Neural cell (in vitro differentiated cells): Measurements from ENCODE around the gene SND1. TPM values are rescaled to one million over a fixed set of nuclear protein-coding genes. Genes with fewer than 3 reads are reported as not detected.

Experiments
- H2AFZ ChIP-seq: fragments of 200-600, 300-800 bp; sonication (generic), shearing (Covaris generic); 2 replicates; pipeline ENCODE4 v1.6.0; 2014; ENCODE audit warnings: low read depth, mild to moderate bottlenecking, antibody characterized with exemption, low read length, moderate library complexity
- H3F3A ChIP-seq: fragments of 200-600 bp; shearing (Covaris generic); 2 replicates; pipeline ENCODE4 v1.6.1; 2016; ENCODE audit warnings: mild to moderate bottlenecking, moderate library complexity, mixed read lengths, antibody characterized with exemption, low read length; ENCODE audit not compliant: insufficient read depth, poor library complexity, severe bottlenecking
- H3K27ac ChIP-seq: fragments of 200-600, 300-800 bp; sonication (generic), shearing (Covaris generic); 2 replicates; pipeline ENCODE4 v1.5.1; 2014; ENCODE audit warnings: mild to moderate bottlenecking, low read length, moderate library complexity
- H3K27me3 ChIP-seq: fragments of 300-800, 200-600 bp; sonication (generic), shearing (Covaris generic); 2 replicates; pipeline ENCODE4 v1.6.0; 2014; ENCODE audit warnings: mild to moderate bottlenecking, low read depth, low read length, moderate library complexity; ENCODE audit not compliant: insufficient read depth
- H3K36me3 ChIP-seq: fragments of 300-800, 200-600 bp; sonication (generic), shearing (Covaris generic); 2 replicates; pipeline ENCODE4 v1.5.1; 2014; ENCODE audit warnings: mild to moderate bottlenecking, antibody characterized with exemption, low read length, moderate library complexity; ENCODE audit not compliant: insufficient read depth
- H3K4me2 ChIP-seq: fragments of 300-800, 200-600 bp; sonication (generic), shearing (Covaris generic); 2 replicates; pipeline ENCODE4 v1.6.0; 2014; ENCODE audit warnings: mild to moderate bottlenecking, low read length
- H3K4me3 ChIP-seq: fragments of 300-800, 200-600 bp; sonication (generic), shearing (Covaris generic); 2 replicates; pipeline ENCODE4 v1.5.1; 2014; ENCODE audit warnings: mild to moderate bottlenecking, low read length, moderate library complexity
- H3K79me2 ChIP-seq: fragments of 200-600 bp; shearing (Covaris generic); replicated peaks from 2 replicates; pipeline ENCODE4 v1.6.0; 2014; ENCODE audit warnings: mild to moderate bottlenecking, low read length, moderate library complexity; ENCODE audit not compliant: insufficient read depth
- H3K9ac ChIP-seq: fragments of 300-800, 200-600 bp; sonication (generic), shearing (Covaris generic); 2 replicates; pipeline ENCODE4 v1.6.1; 2016; ENCODE audit warnings: mild to moderate bottlenecking, low read length, mixed read lengths
- H3K9me2 ChIP-seq: fragments of 200-600 bp; shearing (Covaris generic); 2 replicates; pipeline ENCODE4 v1.6.1; 2016; ENCODE audit warnings: mild to moderate bottlenecking, low read length, mixed read lengths; ENCODE audit not compliant: insufficient read depth
- H3K9me3 ChIP-seq: fragments of 200-600, 300-800 bp; sonication (generic), shearing (Covaris generic); 2 replicates; pipeline ENCODE4 v1.6.1; 2016; ENCODE audit warnings: mild to moderate bottlenecking, mixed run types, low read length, moderate library complexity, mixed read lengths
- H4K20me1 ChIP-seq: fragments of 200-600 bp; shearing (Covaris generic); 2 replicates; pipeline ENCODE4 v1.6.1; 2016; ENCODE audit warnings: mild to moderate bottlenecking, mixed run types; ENCODE audit not compliant: insufficient read depth
- CTCF ChIP-seq: fragments of 450-650 bp; IDR thresholded peaks from 2 replicates; pipeline ENCODE4 v1.5.1; 2014; ENCODE audit warnings: antibody characterized with exemption, mild to moderate bottlenecking, moderate library complexity; ENCODE audit not compliant: poor library complexity, severe bottlenecking
- EP300 ChIP-seq: fragments of 450-650 bp; conservative IDR thresholded peaks from 2 replicates; pipeline ENCODE4 v1.6.1; 2014; ENCODE audit warnings: antibody characterized with exemption, mild to moderate bottlenecking, moderate library complexity; ENCODE audit not compliant: poor library complexity, severe bottlenecking
- EZH2 ChIP-seq: fragments of 200-600, 300-800 bp; shearing (Covaris generic), sonication (generic); IDR thresholded peaks from 2 replicates; pipeline ENCODE4 v1.6.1; 2014; ENCODE audit warnings: antibody characterized with exemption, low read length, borderline replicate concordance, mild to moderate bottlenecking; ENCODE audit not compliant: insufficient read depth, poor library complexity, severe bottlenecking
- MXI1 ChIP-seq: fragments of 450-650 bp; conservative IDR thresholded peaks from 2 replicates; pipeline ENCODE4 v1.6.1; 2014; ENCODE audit warnings: antibody characterized with exemption, mild to moderate bottlenecking; ENCODE audit not compliant: poor library complexity, severe bottlenecking
- POLR2AphosphoS5 ChIP-seq: IDR thresholded peaks from 2 replicates; pipeline ENCODE4 v1.6.1; 2012
- RAD21 ChIP-seq: fragments of 450-650 bp; conservative IDR thresholded peaks from 2 replicates; pipeline ENCODE4 v1.6.1; 2014; ENCODE audit warnings: antibody characterized with exemption, mild to moderate bottlenecking, moderate library complexity
- REST ChIP-seq: IDR thresholded peaks from 2 replicates; pipeline ENCODE4 v1.6.1; 2012; ENCODE audit warnings: borderline replicate concordance
- SMC3 ChIP-seq: fragments of 450-650 bp; conservative IDR thresholded peaks from 2 replicates; pipeline ENCODE4 v1.6.1; 2014; ENCODE audit warnings: antibody characterized with exemption, mild to moderate bottlenecking, moderate library complexity; ENCODE audit not compliant: poor library complexity
- TAF1 ChIP-seq: IDR thresholded peaks from 2 replicates; pipeline ENCODE4 v1.6.1; 2012; ENCODE audit warnings: low read depth
- polyA plus RNA-seq: library from polyadenylated mRNA; depleted of rRNA; stranded (reverse); fragments of >200 nt; gene quantifications from 2 replicates; pipeline ENCODE4 v1.2.3, GENCODE V29; 2014

The SND1 gene
- polyA plus RNA-seq, 1 donor from 2014 or later = 37.4 TPM

- H3K9ac ChIP-seq = no peak overlapping the region
- H3K4me3 ChIP-seq = no peak overlapping the region
- no peak overlapping the region for H3K4me2 ChIP-seq
- H4K20me1 ChIP-seq = no peaks in the 10 kb centered on the region
- no peaks in the 10 kb centered on the region for H3K9me3 ChIP-seq
- H3F3A ChIP-seq = no peaks in the 10 kb centered on the region
- no peaks in the 10 kb centered on the region for H3K79me2 ChIP-seq
- no peaks in the 10 kb centered on the region for H3K9me2 ChIP-seq
- TF ChIP-seq TAF1 = no peak
- no peak for TF ChIP-seq EZH2
- no peak for TF ChIP-seq SMC3
- TF ChIP-seq RAD21 = no peak
- TF ChIP-seq CTCF = no peak
- no peak for TF ChIP-seq MXI1
- TF ChIP-seq EP300 = no peak
- TF ChIP-seq POLR2AphosphoS5 = no peak
- TF ChIP-seq REST = no peak
- no peaks in the 10 kb centered on the region for H3K27me3 ChIP-seq
- H3K36me3 ChIP-seq = no peaks in the 10 kb centered on the region
- no peak overlapping the region for H2AFZ ChIP-seq
- H3K27ac ChIP-seq = no peak overlapping the region
Observed at GRCh38 chr7:127905021-127905420, 253.0 kb downstream of the SND1 start.

- no peaks in the 10 kb centered on the region for H3K79me2 ChIP-seq
- H3K4me2 ChIP-seq = no peak overlapping the region
- no peaks in the 10 kb centered on the region for H3K9me2 ChIP-seq
- H3K27me3 ChIP-seq = no peaks in the 10 kb centered on the region
- no peaks in the 10 kb centered on the region for H3K9me3 ChIP-seq
- no peaks in the 10 kb centered on the region for H4K20me1 ChIP-seq
- no peak overlapping the region for H3K4me3 ChIP-seq
- no peak overlapping the region for H3K27ac ChIP-seq
- no peaks in the 10 kb centered on the region for H3F3A ChIP-seq
- no peak for TF ChIP-seq TAF1
- TF ChIP-seq EP300 = no peak
- no peak for TF ChIP-seq MXI1
- no peak for TF ChIP-seq RAD21
- TF ChIP-seq REST = no peak
- no peak overlapping the region for H2AFZ ChIP-seq
- no peaks in the 10 kb centered on the region for H3K36me3 ChIP-seq
- no peak overlapping the region for H3K9ac ChIP-seq
Observed at GRCh38 chr7:127905491-127906330, 253.7 kb downstream of the SND1 start.
